ENCODE results near the gene CYTH1. TPM values are rescaled to one million over a fixed set of nuclear protein-coding genes. Genes with fewer than 3 reads are reported as not detected.
"Not testable (repeated sequence)": the region's sequence is repeated elsewhere in the genome, so short reads cannot be mapped to it uniquely, and the experiment has no call there.

CYTH1 gene
- polyA plus RNA-seq, 4 donors = 22.6 to 26.7 (median 25.4) TPM

DNA sequence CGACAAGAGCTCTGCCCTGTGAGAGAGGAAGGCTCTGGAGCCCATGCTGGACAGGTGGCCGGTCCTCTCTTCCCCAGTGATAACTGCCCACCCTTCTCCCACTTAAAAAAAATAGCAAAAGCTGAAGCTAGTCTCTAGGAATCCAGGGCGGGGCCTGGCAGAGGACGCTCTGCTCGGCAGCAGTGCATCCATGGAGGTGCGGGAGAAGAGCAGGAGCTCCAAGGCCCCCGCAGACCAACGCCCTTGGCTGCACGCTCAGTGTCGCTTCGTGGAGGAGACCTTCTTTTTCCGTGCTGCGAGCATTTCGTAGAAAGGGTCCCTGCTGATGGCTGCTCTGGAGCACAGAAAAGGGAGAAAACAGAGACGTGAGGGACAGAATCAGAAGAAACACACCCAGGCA, 106.2 kb downstream of the CYTH1 start:
- no peak for DNase-seq (ENCODE audit: low read depth in 4 of 4, low spot score in 3 of 4)

DNA sequence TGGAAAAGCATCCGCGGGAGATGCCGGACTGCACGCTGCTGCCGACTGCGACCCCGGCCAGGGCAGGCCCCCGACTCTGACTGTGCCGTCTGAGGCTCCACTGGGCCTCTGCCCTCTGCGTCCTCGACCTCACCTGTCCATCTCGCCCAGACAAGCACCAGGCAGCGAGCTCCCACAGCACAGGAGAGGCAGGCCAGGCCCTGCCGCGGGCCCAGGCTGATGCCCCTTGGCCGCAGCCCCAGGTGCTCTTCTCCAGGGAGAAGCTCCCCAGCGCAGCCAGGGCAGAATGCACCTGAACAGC, 106.8 kb downstream of the CYTH1 start:
- DNase-seq (ENCODE audit: low read depth in 4 of 4, low spot score in 3 of 4) = no peak

DNA sequence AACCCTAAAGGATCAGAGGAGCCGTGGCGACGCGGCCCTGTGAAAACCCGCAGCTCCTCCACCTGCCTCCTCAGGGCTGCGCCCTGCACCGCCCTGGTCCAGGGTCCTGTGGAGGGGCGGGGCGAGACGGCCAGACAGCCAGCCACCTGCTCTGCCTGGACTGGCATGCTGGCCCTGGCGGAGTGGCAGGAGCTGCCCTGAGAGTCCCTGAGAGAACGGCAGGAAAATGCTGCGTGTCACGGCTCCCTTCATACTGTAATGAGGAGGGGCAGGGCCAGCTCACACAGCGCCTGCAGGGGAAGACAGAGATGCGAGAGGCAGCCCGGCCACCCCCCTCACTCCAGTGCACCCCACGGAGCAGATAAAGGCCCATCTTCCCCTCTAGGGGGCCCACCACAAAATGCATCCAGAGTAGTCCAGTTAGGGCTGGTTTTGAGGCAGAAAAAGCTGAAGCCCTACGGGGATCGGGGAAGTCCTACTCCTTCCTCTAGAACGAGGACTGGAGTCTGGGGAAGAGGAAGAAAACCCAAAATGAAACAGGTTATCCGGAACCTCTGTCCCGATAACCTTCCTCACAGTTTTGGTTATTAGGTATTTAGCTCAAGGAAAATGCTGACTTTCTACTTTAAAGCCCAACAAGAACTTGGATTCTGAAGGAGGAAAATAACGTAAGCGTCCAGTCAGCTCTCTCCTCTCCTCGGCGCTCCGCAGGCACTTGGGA, 107.3 kb downstream of the CYTH1 start:
- DNase-seq (ENCODE audit: low read depth in 4 of 4, low spot score in 3 of 4) = no peak

DNA sequence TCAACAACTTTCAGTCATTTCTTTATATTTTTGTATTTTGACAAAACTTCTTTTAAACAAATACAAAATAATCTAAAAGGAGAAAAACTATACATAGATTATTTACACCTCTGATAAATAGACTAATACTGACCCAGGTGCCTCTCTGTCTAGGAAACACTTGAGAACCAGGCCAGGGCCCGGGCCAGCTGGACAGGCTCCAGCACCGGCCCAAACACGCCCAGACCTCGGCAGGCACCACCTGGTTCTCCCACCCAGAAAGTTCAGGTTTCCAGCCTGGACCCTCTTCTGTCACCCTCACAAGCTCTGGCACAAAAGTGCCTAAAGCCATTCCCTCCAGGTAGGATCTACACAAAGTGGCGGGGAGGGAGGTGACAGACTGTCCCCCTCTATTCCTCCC, 107.9 kb downstream of the CYTH1 start:
- DNase-seq (ENCODE audit: low read depth in 4 of 4, low spot score in 3 of 4) = no peak

DNA sequence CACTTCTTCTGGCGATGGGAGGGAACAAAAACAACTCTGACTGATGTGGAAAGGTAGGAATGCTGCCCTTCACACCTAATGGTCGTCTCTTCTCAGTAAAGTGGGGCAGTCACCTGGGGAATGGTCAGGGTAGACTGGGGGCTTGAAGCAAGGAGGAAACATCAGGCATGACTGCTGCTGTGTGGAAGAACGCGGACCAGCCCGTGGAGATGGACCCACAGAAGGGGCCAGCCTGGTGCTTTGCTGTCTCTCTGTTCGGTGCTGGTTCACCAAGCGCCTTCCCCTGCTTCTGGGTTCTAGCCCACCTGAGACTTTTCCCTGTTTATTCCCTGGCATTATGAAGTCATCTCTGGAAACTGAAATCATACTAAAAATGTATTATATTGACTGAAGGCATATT, 108.7 kb downstream of the CYTH1 start:
- DNase-seq (ENCODE audit: low read depth in 4 of 4, low spot score in 3 of 4) = no peak

DNA sequence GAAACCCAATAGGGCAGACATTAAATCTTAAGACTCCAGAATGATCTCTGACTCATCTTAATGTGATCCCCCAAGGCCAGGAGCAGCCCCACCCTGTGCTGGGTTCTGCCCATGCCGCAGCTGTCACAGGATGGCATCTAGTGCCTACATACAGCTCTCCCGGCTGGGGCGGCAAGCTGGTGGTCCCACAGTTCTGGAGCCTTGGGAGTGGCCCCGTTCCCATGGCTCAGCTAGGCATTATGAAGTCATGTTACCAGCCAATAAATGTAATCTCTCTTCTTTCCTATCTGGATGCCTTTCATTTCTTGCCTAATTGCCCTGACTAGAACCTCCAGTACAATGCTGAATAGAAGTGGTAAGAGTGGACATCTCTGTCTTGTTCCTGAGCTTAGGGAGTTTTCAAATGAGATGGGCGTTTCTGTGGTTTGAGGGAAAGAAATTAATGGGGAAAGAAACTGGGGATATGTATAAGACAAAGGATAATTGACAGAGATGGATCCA, 109.2 kb downstream of the CYTH1 start:
- no peak for DNase-seq (ENCODE audit: low read depth in 4 of 4, low spot score in 3 of 4)

DNA sequence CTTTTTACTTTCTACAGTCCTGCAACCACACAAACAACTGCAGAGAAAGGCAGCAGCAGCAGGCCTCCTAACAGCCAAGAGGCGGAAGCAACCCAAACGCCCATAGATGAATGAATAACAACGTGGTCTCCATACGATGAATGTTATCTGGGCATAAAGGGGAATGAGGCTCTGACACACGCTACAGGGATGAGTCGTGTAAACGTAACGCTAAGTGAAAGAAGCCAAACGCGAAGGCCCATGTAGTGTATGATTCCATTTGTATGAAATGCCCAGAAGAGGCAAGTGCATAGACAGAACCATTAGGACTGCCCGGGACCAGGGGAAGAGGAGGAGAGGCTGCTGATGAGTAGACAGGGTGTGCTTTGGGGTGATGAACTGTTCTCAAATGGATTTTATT, 110.1 kb downstream of the CYTH1 start:
- no peak for DNase-seq (ENCODE audit: low read depth in 4 of 4, low spot score in 3 of 4)

DNA sequence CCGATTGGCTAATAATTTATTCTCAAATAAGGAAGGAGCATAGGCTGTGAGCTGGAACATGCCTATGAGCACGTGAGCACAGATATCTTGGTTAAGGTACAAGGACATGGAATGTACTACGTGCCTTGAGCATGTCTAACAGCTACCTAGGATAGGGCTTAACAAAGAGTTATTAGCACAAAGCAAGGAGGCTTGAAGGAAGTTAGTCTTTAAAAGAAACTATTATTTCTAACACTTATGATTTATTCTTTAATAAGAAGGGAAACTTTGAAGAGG, 110.4 kb downstream of the CYTH1 start:
- DNase-seq (ENCODE audit: low read depth in 4 of 4, low spot score in 3 of 4) = not testable (repeated sequence)

DNA sequence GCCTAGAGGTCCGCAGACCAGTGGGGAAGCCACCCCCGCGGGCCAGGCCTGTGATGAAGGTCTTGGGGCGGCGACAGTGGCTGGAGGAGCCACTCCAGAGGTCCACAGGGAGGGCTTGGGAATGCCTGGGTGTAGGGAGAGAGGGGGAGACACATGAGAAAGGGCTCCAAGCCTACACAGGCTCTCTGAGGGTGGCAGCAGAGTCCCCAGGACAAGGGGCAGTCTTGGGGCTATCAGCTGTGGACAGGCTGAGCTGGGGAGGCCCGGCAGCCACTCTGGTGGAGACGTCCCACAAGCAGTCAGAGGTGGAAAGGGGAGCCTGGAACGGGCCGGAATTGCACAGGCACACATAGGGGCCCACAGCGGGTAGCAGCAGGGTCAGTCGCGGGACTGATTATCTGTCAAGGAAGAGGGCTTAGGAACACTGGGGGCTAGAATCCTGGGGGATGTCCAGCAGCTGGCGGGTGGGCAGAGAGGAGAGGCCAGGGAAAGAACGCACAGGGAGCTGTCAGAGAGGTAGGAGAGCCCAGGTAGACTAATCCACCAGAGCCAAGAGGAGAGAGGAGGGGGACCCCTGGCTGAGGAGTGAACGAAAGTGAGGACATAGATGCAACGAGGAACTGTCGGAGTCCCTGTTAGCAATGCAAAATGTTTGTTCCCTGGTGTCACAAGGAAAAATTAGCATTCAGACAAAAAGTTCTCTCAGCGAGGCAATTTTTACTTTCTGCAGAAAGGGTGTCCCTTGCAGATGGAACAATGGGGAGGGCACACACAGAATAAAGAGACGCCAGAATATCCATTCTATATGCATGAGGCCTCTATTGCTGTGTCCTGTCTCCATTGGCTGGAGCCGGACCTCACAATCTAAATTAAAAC, 111.0 kb downstream of the CYTH1 start:
- no peak for DNase-seq (ENCODE audit: low read depth in 4 of 4, low spot score in 3 of 4)

DNA sequence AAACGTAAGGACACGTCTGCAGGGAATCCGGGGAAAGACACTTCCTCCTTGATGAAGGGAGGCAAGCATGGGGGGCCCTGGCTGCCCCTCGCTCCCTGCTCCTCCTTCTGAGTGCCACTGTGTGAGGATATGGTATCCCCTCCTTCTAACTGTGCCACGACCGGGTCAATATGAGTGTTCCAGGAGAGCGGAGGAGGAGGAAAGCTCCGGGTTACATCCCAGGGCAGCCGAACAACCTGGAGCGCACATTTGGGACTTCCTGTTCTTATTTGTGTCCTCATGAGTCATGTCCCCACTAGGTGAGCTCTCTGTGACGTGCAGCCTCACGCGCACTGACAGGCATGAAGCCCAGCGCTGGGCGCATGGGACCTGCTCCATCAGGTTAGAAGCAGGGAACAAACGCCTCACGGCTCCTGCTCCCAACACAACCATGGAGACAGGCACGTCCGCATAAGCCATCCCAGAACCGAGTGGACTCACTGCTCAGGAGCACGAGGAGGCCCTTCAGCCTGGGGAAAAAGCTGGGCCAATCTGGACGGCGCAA, 112.0 kb downstream of the CYTH1 start:
- DNase-seq (ENCODE audit: low read depth in 4 of 4, low spot score in 3 of 4) = no peak

DNA sequence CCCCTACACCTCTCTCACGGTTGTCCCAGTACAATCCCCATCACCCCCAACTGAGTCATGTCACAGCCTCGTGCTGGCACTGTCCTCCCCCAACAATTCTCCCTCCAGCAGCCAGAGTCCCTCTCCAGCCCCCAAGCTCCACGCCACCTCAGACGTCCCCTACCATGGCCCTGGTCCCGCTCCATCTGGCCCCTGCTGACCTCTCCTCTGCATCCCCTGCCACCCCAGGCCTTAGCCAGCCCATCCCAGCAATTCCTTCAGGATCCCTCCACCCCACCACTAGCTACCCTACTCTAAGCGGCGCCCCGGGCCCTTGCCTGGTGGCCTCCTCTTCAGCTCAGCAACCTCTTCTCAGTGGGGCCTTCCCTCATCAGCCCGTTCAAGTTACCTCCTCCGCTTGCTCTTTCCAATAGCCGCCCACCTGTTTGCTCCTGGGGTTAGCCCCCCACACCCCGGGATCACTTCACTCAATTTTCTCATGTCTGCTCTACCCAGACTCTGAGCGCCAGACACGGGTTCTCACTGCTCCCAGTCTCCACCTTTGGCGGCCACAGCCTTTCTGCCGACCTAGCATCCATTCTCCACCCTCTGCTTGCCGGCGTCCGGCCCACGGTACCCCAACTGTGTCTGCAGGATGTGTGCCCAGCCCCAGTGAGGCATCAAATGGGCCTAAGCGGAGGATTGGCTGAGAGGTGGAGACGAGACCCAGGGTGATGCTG, 112.7 kb downstream of the CYTH1 start:
- no peak for DNase-seq (ENCODE audit: low read depth in 4 of 4, low spot score in 3 of 4)

DNA sequence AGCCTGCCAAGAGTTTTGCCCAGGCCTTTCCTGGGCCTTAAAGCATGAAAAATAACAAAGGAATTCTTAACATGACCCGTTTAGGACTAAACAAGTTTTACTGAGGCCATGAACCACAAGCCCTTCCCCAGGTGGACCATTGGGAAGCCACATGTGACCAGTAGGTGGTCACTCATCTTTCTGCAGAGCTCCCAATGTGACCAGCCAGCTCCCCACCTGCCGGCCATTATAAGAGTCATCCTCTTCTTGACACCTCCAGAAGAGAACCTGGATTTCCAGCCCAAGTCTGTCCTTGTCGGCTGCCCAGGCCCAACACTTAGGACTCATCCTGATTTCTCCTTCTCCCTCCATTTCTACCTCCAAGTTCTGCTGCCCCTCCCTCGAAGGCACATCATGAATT, 113.2 kb downstream of the CYTH1 start:
- no peak for DNase-seq (ENCODE audit: low read depth in 4 of 4, low spot score in 3 of 4)

DNA sequence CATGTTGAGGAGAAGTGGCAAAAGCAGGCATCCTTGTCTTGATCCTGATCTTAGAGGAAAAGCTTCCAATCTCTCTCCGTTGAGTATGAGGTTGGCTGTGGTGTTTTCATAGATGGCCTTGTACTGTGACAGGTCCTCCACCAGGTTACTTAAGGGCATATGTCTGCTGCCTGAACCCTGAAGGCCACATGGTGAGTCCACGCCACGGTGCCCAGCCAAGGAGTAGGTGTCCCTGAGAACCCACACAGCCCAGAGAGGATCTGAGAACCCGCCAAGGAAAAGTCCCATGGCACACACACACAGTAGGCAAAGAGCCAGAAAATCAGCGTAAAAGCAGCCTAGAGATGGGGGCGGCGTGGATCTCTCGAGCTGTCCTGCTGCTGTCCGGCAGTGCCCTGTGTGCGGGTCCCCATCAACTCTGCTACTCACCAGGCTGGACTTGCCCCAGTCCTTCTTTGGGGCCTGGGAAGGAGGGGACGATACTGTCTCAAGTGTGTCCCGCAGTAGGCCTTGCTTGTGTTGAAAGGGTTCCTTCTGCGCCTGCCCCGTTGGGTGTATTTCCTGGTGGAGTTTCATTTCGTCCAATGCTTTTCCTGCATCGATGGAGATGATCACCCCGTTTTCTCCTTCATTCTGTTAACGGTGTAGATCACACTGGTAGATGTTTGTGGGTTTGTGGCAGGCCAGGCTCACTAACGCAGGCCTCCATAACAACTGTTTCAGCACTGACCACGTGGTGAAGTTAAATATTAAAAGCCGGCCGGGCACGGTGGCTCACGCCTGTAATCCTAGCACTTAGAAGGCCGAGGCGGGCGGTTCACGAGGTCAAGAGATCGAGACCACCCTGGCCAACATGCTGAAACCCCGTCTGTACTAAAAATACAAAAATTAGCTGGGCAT, 114.1 kb downstream of the CYTH1 start:
- DNase-seq (ENCODE audit: low read depth in 4 of 4, low spot score in 3 of 4) = no peak

DNA sequence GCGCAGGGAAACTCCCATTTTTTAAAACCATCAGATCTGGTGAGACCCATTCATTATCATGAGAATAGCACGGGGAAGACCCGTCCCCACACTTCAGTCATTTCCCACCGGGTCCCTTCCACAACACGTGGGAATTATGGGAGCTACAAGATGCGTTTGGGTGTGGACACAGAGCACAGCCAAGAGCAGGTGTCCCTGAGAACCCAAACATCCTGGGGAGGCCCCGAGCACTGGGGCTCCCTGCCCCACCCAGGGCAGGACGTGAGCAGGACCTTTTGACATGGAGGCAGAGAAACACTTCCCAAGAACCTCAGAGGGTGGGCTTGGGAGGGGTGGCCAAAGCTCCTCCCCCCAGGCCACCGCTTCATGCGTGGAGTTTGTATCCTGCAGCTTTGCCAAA, 115.0 kb downstream of the CYTH1 start:
- DNase-seq (ENCODE audit: low read depth in 4 of 4, low spot score in 3 of 4) = no peak

DNA sequence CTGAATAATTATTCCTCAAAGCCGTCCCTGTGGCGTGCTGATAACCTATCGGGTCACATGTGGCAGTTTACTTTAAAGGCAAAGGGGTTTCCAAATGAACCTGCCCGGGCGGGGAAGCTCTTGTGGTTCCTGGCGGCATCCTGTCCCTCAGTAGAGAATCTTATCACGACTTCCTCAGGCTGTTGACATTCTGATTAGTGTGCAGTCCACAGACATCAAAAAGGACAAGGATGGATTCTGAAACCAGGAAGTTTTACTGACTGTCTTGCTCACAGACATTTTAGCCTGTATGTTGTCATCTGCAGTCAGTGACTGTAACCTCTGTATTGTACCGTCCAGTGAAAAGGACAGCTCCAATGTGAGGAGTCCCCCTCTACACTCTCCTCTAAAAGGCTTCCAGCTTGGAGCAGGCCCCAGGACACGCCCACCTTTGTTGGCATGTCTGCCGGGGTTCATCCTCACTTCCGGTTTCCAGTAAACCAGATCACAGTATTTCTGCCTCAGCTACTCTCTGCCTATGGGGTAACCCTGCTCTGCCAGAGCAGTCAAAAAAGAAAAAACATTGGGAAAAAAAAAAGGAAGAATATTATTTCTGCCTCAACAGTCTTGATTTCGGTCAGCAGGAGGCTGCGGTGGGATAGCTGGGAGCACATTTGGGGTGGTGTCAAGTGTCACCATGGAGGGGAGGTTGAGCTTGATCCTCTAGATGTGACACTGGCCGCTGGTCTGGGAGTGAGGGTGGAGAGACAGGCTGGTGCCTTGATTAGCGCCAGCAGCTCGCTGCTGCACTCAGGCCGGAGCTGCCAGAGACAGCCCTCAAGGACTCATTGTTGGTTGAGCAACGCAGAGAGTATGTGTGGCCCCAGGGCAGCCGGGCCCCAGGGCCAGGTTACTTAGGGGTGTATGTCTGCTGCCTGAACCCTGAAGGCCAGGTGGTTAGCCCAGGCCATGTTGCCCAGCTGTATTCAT, 115.8 kb downstream of the CYTH1 start:
- DNase-seq (ENCODE audit: low read depth in 4 of 4, low spot score in 3 of 4) = no peak

DNA sequence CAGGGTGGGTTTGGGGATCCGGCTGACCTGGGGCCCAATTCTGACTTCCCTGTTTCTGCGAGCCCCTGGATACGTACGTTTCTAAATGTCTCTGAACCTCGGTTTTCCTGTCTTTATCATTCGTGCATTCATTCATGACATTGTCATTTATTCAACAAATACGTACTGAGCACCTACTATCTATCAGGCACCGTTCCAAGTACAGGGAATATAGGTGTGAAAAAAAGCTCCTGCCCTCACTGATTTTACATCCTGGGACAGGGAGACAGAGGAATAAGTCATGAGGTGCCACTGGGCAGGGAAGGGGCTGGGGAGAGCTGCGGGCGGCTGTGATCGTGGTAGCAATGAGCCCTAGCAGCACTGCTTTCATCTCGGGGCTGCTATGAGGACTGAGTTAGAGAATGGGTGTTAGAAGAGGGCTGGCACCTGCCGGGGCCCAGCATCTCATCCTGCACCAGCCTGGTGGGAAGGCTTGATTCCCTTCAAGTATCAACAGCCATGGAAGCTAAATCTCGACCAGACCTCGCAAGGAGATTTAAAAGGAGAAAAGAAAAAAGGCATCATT, 116.6 kb downstream of the CYTH1 start:
- DNase-seq (ENCODE audit: low read depth in 4 of 4, low spot score in 3 of 4) = no peak

DNA sequence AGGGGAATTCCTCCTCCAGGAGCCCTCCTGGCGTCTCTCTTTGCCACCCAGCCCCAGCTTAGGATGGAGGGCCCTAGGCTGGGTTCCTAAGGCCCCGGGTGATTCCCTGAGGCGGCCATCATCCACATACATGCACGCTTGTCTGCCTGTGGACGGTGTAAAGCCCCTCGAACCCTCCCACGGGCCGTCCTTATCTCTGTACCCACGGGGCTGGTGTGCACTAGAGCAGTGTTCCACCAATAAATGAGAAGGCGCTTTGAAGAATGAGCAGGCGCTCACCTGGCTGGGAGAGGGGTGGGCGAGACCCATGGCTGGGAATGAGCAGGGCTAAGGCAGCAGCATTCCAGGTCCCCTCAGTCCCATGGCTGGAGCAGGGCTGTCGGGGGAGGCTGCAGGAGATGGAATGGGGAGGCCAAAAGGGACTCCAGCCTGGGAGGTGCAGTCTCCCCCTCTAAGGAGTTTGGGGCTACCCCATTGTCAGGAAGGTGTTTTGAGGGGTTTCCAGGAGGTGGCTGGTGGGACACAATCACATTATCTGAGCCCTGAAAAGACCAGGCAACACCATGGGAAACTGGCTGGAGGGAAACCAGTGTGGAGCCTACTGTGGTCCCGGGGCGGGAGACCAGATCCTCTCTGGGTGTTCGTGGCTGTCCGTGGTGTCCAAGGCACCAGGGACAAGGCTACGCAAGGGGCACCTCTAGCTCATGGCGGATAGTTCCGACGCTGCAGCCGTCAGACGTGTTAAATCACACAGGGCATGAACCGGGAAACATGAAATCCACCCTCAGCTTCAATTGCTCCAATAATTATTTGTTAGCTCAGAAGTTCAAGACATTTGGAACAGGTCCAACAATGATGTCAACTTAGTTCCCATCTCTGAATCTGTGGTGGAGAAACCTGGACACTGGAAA, 117.3 kb downstream of the CYTH1 start:
- no peak for DNase-seq (ENCODE audit: low read depth in 4 of 4, low spot score in 3 of 4)

Data from right renal pelvis (tissue), 4 donors.